HepG2 (cell line): Measurements from ENCODE around the gene FBP1. TPM values are rescaled to one million over a fixed set of nuclear protein-coding genes. Genes with fewer than 3 reads are reported as not detected.

ENCODE experiments used
- FOXK1 ChIP-seq: sonication (generic); formaldehyde crosslinking; IDR thresholded peaks from 2 replicates; pipeline ENCODE4 v1.4.0; 2020; ENCODE audit warnings: low read depth, missing genetic modification reagents, borderline replicate concordance
- FOXK2 ChIP-seq: fragments of 450-650 bp; IDR thresholded peaks from 2 replicates; pipeline ENCODE4 v1.6.1; 2016
- JUNB ChIP-seq: sonication (generic); formaldehyde crosslinking; IDR thresholded peaks from 2 replicates; pipeline ENCODE4 v1.8.0; 2022; ENCODE audit warnings: missing genetic modification reagents, mild to moderate bottlenecking, borderline replicate concordance
- NCOA5 ChIP-seq: sonication (generic); formaldehyde crosslinking; IDR thresholded peaks from 2 replicates; pipeline ENCODE4 v1.4.0; 2020; ENCODE audit warnings: missing genetic modification reagents
- NFE2L1 ChIP-seq: sonication (generic); formaldehyde crosslinking; IDR thresholded peaks from 2 replicates; pipeline ENCODE4 v1.4.0; 2020; ENCODE audit warnings: missing genetic modification reagents, mild to moderate bottlenecking, borderline replicate concordance
- POLR2AphosphoS5 ChIP-seq: IDR thresholded peaks from 2 replicates; pipeline ENCODE4 v1.6.1; 2012; ENCODE audit warnings: low read depth, low read length
- SMAD3 ChIP-seq: sonication (generic); formaldehyde crosslinking; IDR thresholded peaks from 2 replicates; pipeline ENCODE4 v1.4.0; 2020; ENCODE audit warnings: missing genetic modification reagents
- TEAD3 ChIP-seq: optimal IDR thresholded peaks from 2 replicates; pipeline ENCODE3; 2016; ENCODE audit warnings: borderline replicate concordance
- ZBTB8A ChIP-seq: sonication (generic); formaldehyde crosslinking; IDR thresholded peaks from 2 replicates; pipeline ENCODE4 v1.4.0; 2020; ENCODE audit warnings: mild to moderate bottlenecking, low read depth, missing genetic modification reagents, borderline replicate concordance
- ZNF296 ChIP-seq: sonication (generic); formaldehyde crosslinking; conservative IDR thresholded peaks from 2 replicates; pipeline ENCODE4 v1.5.0; 2020; ENCODE audit warnings: mild to moderate bottlenecking, missing genetic modification reagents
- ZNF549 ChIP-seq: sonication (generic); formaldehyde crosslinking; IDR thresholded peaks from 2 replicates; pipeline ENCODE4 v1.5.0; 2020; ENCODE audit warnings: missing genetic modification reagents
- ZNF577 ChIP-seq: sonication (generic); formaldehyde crosslinking; IDR thresholded peaks from 2 replicates; pipeline ENCODE4 v1.4.0; 2020; ENCODE audit warnings: mild to moderate bottlenecking, low read depth, missing genetic modification reagents, borderline replicate concordance
- ZNF678 ChIP-seq: sonication (generic); formaldehyde crosslinking; IDR thresholded peaks from 2 replicates; pipeline ENCODE4 v1.4.0; 2020; ENCODE audit warnings: mild to moderate bottlenecking, missing genetic modification reagents
- polyA plus RNA-seq, 8 experiments: library from polyadenylated mRNA; depleted of rRNA in 3 of 8; stranded (reverse) in 7 of 8; unstranded in 1 of 8; fragments of >200 nt; fragmentation: Illumina TruSeq in 4 of 8; extraction: Trizol in 4 of 8; gene quantifications; 2 replicates each; pipeline versions ENCODE4 v1.2.1 to v1.2.3, GENCODE V29; 2011 to 2016; ENCODE audit warnings: low read depth in 4 of 8, missing spikeins in 1 of 8, mixed read lengths in 1 of 8; ENCODE audit not compliant: insufficient read depth in 1 of 8
- total RNA-seq, 5 experiments: library from RNA; depleted of rRNA; stranded (reverse); fragments of >200 nt; fragmentation: Illumina TruSeq; extraction: Trizol; gene quantifications; 2 replicates each; pipeline ENCODE4 v1.2.3, GENCODE V29; 2016; ENCODE audit warnings: low read depth in 1 of 5
- TF ChIP-seq, protein P1 (sequence below): sonication (generic); formaldehyde crosslinking; IDR thresholded peaks from 2 replicates; pipeline ENCODE4 v1.8.0; 2022; ENCODE audit warnings: missing genetic modification reagents, mild to moderate bottlenecking, borderline replicate concordance
- TF ChIP-seq, protein P2 (sequence below): sonication (generic); formaldehyde crosslinking; IDR thresholded peaks from 2 replicates; pipeline ENCODE4 v1.4.0; 2020; ENCODE audit warnings: missing genetic modification reagents, mild to moderate bottlenecking, borderline replicate concordance
- TF ChIP-seq, protein P3 (sequence below): sonication (generic); formaldehyde crosslinking; IDR thresholded peaks from 2 replicates; pipeline ENCODE4 v1.5.0; 2020; ENCODE audit warnings: missing genetic modification reagents
- TF ChIP-seq, protein P4 (sequence below): sonication (generic); formaldehyde crosslinking; IDR thresholded peaks from 2 replicates; pipeline ENCODE4 v1.8.1; 2023; ENCODE audit warnings: mild to moderate bottlenecking, missing genetic modification reagents
- TF ChIP-seq, protein P5 (sequence below): IDR thresholded peaks from 2 replicates; pipeline ENCODE4 v1.6.1; 2016; ENCODE audit warnings: low read depth, borderline replicate concordance
- TF ChIP-seq, protein P6 (sequence below): sonication (generic); formaldehyde crosslinking; IDR thresholded peaks from 2 replicates; pipeline ENCODE4 v1.5.1; 2020; ENCODE audit warnings: missing genetic modification reagents, mild to moderate bottlenecking, borderline replicate concordance

Gene FBP1
- total and polyA plus RNA-seq, 2 of the 13 experiments (the other 11 are each of a cell fraction or from before 2014, with no cell fraction given) = 0.29 to 0.53 TPM

DNA sequence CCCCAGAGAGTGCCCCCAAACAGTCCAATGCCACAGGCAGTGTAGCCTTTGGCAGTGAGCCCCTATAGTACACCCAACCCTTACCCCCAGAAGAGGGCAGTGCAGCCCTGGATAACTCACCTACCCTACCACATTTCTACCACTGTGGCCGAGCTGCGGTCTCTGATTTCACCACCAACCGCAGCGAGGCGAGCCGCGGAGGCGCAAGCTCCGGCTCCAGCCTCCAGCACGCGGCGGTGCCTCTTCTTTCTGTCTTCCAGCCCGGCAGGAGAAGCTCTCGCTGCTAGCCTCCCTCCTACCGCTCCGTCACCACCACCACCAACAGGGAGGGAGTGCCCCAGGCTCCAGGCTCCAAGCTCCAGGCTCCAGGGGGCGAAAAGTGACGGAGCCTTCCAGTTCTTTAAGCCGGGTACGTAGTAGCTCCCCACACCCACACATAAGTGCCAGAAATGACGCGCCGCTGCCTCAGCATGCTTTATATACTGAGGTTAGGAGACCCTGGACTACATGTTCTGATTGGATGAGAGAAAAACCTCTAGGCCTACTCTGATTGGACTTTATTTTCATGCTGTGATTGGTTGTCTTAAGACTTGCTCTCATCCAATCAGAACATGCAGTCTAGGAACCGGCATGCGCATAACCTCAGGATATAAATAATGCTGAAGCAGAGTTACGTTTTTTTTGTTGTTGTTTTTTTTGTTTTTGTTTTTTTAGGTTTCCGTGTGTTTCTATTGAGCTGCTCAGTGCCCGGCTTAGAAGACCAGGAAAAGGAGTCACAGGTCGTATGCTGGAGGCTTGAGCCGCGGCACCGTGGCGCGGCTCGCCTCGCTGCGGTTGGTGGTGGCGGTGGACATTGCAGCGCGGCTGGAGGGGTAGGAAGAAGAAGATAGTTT, 84.6 kb downstream of the FBP1 start, which contains the start of gene PCAT7 (continued):
- TF ChIP-seq, protein P1, sequence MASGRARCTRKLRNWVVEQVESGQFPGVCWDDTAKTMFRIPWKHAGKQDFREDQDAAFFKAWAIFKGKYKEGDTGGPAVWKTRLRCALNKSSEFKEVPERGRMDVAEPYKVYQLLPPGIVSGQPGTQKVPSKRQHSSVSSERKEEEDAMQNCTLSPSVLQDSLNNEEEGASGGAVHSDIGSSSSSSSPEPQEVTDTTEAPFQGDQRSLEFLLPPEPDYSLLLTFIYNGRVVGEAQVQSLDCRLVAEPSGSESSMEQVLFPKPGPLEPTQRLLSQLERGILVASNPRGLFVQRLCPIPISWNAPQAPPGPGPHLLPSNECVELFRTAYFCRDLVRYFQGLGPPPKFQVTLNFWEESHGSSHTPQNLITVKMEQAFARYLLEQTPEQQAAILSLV (CRISPR knock-in tag) = no peak
- TF ChIP-seq JUNB (CRISPR knock-in tag) = no peak
- no peak for TF ChIP-seq NFE2L1
- TF ChIP-seq POLR2AphosphoS5 = peak; percentile 91
- TF ChIP-seq TEAD3 (CRISPR knock-in tag) = no peak
- no peak for TF ChIP-seq ZNF549 (CRISPR knock-in tag)
- no peak for TF ChIP-seq FOXK1 (CRISPR knock-in tag)
- TF ChIP-seq, protein P2, sequence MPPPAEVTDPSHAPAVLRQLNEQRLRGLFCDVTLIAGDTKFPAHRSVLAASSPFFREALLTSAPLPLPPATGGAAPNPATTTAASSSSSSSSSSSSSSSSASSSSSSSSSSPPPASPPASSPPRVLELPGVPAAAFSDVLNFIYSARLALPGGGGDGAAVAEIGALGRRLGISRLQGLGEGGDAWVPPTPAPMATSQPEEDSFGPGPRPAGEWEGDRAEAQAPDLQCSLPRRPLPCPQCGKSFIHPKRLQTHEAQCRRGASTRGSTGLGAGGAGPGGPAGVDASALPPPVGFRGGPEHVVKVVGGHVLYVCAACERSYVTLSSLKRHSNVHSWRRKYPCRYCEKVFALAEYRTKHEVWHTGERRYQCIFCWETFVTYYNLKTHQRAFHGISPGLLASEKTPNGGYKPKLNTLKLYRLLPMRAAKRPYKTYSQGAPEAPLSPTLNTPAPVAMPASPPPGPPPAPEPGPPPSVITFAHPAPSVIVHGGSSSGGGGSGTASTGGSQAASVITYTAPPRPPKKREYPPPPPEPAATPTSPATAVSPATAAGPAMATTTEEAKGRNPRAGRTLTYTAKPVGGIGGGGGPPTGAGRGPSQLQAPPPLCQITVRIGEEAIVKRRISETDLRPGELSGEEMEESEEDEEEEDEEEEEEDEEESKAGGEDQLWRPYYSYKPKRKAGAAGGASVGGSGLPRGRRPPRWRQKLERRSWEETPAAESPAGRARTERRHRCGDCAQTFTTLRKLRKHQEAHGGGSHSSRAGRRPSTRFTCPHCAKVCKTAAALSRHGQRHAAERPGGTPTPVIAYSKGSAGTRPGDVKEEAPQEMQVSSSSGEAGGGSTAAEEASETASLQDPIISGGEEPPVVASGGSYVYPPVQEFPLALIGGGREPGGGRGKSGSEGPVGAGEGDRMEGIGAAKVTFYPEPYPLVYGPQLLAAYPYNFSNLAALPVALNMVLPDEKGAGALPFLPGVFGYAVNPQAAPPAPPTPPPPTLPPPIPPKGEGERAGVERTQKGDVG = no peak
- TF ChIP-seq ZBTB8A = peak; percentile 46; the same call in 1 of the 2 replicates
- TF ChIP-seq, protein P3, sequence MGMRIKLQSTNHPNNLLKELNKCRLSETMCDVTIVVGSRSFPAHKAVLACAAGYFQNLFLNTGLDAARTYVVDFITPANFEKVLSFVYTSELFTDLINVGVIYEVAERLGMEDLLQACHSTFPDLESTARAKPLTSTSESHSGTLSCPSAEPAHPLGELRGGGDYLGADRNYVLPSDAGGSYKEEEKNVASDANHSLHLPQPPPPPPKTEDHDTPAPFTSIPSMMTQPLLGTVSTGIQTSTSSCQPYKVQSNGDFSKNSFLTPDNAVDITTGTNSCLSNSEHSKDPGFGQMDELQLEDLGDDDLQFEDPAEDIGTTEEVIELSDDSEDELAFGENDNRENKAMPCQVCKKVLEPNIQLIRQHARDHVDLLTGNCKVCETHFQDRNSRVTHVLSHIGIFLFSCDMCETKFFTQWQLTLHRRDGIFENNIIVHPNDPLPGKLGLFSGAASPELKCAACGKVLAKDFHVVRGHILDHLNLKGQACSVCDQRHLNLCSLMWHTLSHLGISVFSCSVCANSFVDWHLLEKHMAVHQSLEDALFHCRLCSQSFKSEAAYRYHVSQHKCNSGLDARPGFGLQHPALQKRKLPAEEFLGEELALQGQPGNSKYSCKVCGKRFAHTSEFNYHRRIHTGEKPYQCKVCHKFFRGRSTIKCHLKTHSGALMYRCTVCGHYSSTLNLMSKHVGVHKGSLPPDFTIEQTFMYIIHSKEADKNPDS (CRISPR knock-in tag) = 0 out of 2 replicates have a peak, but pooled peaks have one; percentile 10
- TF ChIP-seq ZNF577 (CRISPR knock-in tag) = no peak
- TF ChIP-seq NCOA5 (CRISPR knock-in tag) = no peak
- peak; percentile 60; the same call in 1 of the 2 replicates for TF ChIP-seq SMAD3 (CRISPR knock-in tag)
- no peak for TF ChIP-seq FOXK2
- TF ChIP-seq ZNF678 (CRISPR knock-in tag) = peak; percentile 73; the same call in 1 of the 2 replicates
- TF ChIP-seq, protein P4, sequence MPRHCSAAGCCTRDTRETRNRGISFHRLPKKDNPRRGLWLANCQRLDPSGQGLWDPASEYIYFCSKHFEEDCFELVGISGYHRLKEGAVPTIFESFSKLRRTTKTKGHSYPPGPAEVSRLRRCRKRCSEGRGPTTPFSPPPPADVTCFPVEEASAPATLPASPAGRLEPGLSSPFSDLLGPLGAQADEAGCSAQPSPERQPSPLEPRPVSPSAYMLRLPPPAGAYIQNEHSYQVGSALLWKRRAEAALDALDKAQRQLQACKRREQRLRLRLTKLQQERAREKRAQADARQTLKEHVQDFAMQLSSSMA (CRISPR knock-in tag) = peak; percentile 82; the same call in 1 of the 2 replicates
- TF ChIP-seq, protein P5, sequence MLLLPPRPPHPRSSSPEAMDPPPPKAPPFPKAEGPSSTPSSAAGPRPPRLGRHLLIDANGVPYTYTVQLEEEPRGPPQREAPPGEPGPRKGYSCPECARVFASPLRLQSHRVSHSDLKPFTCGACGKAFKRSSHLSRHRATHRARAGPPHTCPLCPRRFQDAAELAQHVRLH (CRISPR knock-in tag) = no peak
- no peak for TF ChIP-seq ZNF296
- TF ChIP-seq, protein P6, sequence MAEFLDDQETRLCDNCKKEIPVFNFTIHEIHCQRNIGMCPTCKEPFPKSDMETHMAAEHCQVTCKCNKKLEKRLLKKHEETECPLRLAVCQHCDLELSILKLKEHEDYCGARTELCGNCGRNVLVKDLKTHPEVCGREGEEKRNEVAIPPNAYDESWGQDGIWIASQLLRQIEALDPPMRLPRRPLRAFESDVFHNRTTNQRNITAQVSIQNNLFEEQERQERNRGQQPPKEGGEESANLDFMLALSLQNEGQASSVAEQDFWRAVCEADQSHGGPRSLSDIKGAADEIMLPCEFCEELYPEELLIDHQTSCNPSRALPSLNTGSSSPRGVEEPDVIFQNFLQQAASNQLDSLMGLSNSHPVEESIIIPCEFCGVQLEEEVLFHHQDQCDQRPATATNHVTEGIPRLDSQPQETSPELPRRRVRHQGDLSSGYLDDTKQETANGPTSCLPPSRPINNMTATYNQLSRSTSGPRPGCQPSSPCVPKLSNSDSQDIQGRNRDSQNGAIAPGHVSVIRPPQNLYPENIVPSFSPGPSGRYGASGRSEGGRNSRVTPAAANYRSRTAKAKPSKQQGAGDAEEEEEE (CRISPR knock-in tag) = no peak
